Endodermal cell (in vitro differentiated cells): ENCODE measurements around the gene ANGPTL4. TPM values are rescaled to one million over a fixed set of nuclear protein-coding genes. Genes with fewer than 3 reads are reported as not detected.
"Not testable (repeated sequence)": the region's sequence is repeated elsewhere in the genome, so short reads cannot be mapped to it uniquely, and the experiment has no call there.

Experiments used
- DNase-seq: peaks from one replicate; pipeline ENCODE4 v3.0.0-alpha.2; 2017
- H3K27ac ChIP-seq: 2 replicates; pipeline ENCODE4 v1.5.1; 2013; ENCODE audit warnings: mild to moderate bottlenecking, low read depth, low read length, moderate library complexity
- H3K27me3 ChIP-seq: 2 replicates; pipeline ENCODE4 v1.6.1; 2013; ENCODE audit warnings: mild to moderate bottlenecking, low read length, moderate library complexity; ENCODE audit not compliant: insufficient read depth, control insufficient read depth, poor library complexity, severe bottlenecking
- H3K36me3 ChIP-seq: 2 replicates; pipeline ENCODE4 v1.7.0; 2013; ENCODE audit warnings: mild to moderate bottlenecking, low read length, moderate library complexity; ENCODE audit not compliant: control insufficient read depth, insufficient read depth
- H3K4me1 ChIP-seq: one replicate; pipeline ENCODE4 v1.7.0; 2013; ENCODE audit warnings: low read length; ENCODE audit not compliant: control insufficient read depth, insufficient read depth
- H3K4me3 ChIP-seq: 2 replicates; pipeline ENCODE4 v1.5.1; 2013; ENCODE audit warnings: mild to moderate bottlenecking, low read length, moderate library complexity
- H3K9ac ChIP-seq: 2 replicates; pipeline ENCODE4 v1.6.1; 2013; ENCODE audit warnings: mild to moderate bottlenecking, low read length, moderate library complexity; ENCODE audit not compliant: poor library complexity, severe bottlenecking; ENCODE audit errors: extremely low read depth
- H3K9me3 ChIP-seq: 2 replicates; pipeline ENCODE4 v1.6.1; 2013; ENCODE audit warnings: mild to moderate bottlenecking, low read length, moderate library complexity; ENCODE audit not compliant: control insufficient read depth
- H3K27ac Mint-ChIP-seq: 2 replicates; pipeline ENCODE4 v1.8.0; 2020; ENCODE audit warnings: mixed read lengths
- H3K27me3 Mint-ChIP-seq: 2 replicates; pipeline ENCODE4 v1.8.0; 2021; ENCODE audit warnings: mild to moderate bottlenecking, mixed read lengths; ENCODE audit not compliant: insufficient read depth
- H3K36me3 Mint-ChIP-seq: 2 replicates; pipeline ENCODE4 v1.8.0; 2020; ENCODE audit warnings: low read depth, mixed read lengths
- H3K4me1 Mint-ChIP-seq: 2 replicates; pipeline ENCODE4 v1.8.0; 2020; ENCODE audit warnings: mixed read lengths
- H3K4me3 Mint-ChIP-seq: 2 replicates; pipeline ENCODE4 v1.8.0; 2020; ENCODE audit warnings: mild to moderate bottlenecking, moderate library complexity, mixed read lengths
- H3K9me3 Mint-ChIP-seq: 2 replicates; pipeline ENCODE4 v1.8.0; 2020; ENCODE audit warnings: mild to moderate bottlenecking, mixed read lengths
- whole genome bisulfite sequencing, 2 experiments: methylation state at CpG; one replicate each; pipeline versions ENCODE4 v1.1.5 to v1.1.7; 2013; ENCODE audit warnings: missing lambda C conversion rate in 2 of 2, mixed read lengths in 1 of 2; ENCODE audit not compliant: insufficient coverage in 1 of 2, insufficient read length in 1 of 2; 5-methylcytosine and 5-hydroxymethylcytosine counted together
- total RNA-seq, 2 donors: library from RNA; stranded (reverse); fragmentation: NEBNext Ultra II Directional in 1 of 2; extraction: Animal tissue kit (Norgen Biotek cat#: 25700) in 1 of 2; gene quantifications; 2 replicates in 1 of 2; 3 replicates in 1 of 2; pipeline ENCODE4 v1.2.1, GENCODE V29; 2021
- TF ChIP-seq, protein P1 (sequence below): fragments of 200-600 bp; sonication (generic); conservative IDR thresholded peaks from 2 replicates; pipeline ENCODE4 v1.5.0; 2021; ENCODE audit warnings: antibody characterized with exemption, mild to moderate bottlenecking

Gene ANGPTL4
- total RNA-seq, 2 donors from 2014 or later = 10.9 to 13.2 TPM

DNA sequence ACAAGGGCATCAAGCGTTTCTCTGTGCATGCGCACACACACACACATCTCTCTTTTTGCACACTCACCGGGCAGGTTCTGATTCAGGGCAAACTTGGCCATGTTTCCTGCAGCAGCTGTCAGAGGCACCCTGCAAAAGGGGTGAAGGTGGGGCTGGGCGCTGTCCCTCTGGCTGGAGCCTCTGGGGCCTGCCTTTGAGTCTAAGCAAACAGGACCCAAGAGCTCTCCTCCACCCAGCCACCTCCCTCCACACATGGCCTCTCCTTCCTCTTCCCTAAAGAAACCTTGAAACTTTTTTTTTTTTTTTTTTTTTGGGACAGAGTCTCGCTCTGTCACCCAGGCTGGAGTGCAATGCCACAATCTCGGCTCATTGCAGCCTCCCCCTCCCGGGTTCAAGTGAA is 26.2 kb upstream of the ANGPTL4 start:
- Mint-ChIP-seq H3K36me3 (no peaks in the 10 kb centered on the region), H3K27ac (no peak overlapping the region), H3K9me3 (no peaks in the 10 kb centered on the region), H3K4me1 (peaks cover 5% of the 10 kb centered on the region), H3K27me3 (peaks cover 61% of the 10 kb centered on the region), H3K4me3 (no peak overlapping the region)
- no peak overlapping the region for H3K27ac ChIP-seq
- TF ChIP-seq, protein P1, sequence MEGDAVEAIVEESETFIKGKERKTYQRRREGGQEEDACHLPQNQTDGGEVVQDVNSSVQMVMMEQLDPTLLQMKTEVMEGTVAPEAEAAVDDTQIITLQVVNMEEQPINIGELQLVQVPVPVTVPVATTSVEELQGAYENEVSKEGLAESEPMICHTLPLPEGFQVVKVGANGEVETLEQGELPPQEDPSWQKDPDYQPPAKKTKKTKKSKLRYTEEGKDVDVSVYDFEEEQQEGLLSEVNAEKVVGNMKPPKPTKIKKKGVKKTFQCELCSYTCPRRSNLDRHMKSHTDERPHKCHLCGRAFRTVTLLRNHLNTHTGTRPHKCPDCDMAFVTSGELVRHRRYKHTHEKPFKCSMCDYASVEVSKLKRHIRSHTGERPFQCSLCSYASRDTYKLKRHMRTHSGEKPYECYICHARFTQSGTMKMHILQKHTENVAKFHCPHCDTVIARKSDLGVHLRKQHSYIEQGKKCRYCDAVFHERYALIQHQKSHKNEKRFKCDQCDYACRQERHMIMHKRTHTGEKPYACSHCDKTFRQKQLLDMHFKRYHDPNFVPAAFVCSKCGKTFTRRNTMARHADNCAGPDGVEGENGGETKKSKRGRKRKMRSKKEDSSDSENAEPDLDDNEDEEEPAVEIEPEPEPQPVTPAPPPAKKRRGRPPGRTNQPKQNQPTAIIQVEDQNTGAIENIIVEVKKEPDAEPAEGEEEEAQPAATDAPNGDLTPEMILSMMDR = no peak
- no peaks in the 10 kb centered on the region for H3K36me3 ChIP-seq
- H3K9me3 ChIP-seq = no peaks in the 10 kb centered on the region
- WGBS, 2 experiments = 95 to 100% methylated on average over 5 to 7 of the region's 7 CpGs
- no peak overlapping the region for H3K9ac ChIP-seq
- H3K4me3 ChIP-seq = no peak overlapping the region
- H3K4me1 ChIP-seq = no peaks in the 10 kb centered on the region
- peak; percentile 40 for DNase-seq
- H3K27me3 ChIP-seq = peaks cover 50% of the 10 kb centered on the region

DNA sequence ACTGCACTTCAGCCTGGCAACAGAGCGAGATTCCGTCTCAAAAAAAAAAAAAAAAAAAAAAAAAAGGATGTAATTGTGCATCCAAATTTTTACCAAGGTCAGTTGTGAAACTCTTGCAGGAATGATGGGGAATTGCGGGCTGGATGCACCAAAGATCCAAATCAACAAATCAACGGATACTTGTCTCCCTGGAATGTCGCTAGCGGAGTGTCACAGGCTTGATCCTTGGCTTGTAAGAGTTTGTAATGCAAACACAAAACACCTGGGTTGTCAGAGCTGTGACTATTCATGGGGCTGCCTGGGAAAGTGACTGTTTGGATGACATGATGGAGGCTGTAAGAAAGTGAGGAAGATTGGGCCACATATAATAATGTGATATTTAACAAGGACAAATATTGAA is 25.1 kb upstream of the ANGPTL4 start:
- Mint-ChIP-seq H3K4me1 (peaks cover 5% of the 10 kb centered on the region), H3K9me3 (no peaks in the 10 kb centered on the region), H3K4me3 (no peak overlapping the region), H3K36me3 (no peaks in the 10 kb centered on the region), H3K27me3 (peaks cover 58% of the 10 kb centered on the region), H3K27ac (no peak overlapping the region)
- TF ChIP-seq, protein P1 = no peak
- peak; percentile 74 for DNase-seq
- Histone ChIP-seq H3K9me3 (no peaks in the 10 kb centered on the region), H3K9ac (no peak overlapping the region), H3K36me3 (no peaks in the 10 kb centered on the region), H3K4me1 (no peaks in the 10 kb centered on the region), H3K4me3 (no peak overlapping the region), H3K27ac (no peak overlapping the region), H3K27me3 (peaks cover 47% of the 10 kb centered on the region)
- 71 to 75% methylated on average over 4 to 6 of the region's 6 CpGs for WGBS, 2 experiments

DNA sequence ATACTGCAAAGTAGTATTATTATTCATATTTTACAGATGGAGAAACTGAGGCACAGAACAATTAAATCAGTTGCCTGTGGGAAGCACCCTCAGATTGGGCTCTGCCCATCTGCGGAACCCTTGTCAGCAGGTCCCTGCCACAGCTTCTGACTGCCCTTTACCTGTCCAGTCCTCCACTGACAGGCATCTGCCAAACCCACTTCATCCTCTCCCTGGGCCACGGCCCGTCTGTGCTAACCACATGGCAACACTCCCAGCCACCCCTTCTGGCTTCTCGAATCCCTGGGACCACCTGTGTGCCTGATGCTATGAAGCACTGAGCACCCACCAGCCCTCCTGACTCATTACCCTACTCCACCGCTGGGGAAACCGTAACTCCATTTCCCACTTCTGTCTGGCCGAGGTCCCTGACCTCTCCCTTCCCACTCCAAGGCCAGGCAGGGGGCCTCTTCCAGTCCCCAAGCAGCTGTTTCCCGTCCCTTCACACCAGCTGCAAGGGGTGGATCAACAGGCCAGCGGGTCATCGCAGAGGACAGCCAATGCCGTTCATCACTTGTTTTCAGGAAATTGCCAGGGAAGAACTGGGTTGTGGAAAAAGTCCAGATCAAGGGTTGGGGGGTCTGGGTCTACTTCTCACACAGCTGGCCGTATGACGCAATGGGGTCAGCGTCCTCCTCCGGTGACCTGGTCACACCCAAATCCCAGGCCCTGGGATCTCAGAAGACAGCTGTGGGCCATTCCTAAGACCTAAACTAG is 23.4 kb upstream of the ANGPTL4 start:
- Mint-ChIP-seq H3K27me3 (peaks cover 60% of the 10 kb centered on the region), H3K9me3 (no peaks in the 10 kb centered on the region), H3K36me3 (no peaks in the 10 kb centered on the region), H3K4me3 (no peak overlapping the region), H3K27ac (no peak overlapping the region), H3K4me1 (peaks cover 4% of the 10 kb centered on the region)
- Histone ChIP-seq H3K27ac (no peak overlapping the region), H3K9ac (no peak overlapping the region), H3K4me3 (no peak overlapping the region), H3K9me3 (no peaks in the 10 kb centered on the region), H3K36me3 (no peaks in the 10 kb centered on the region), H3K27me3 (peaks cover 33% of the 10 kb centered on the region), H3K4me1 (no peaks in the 10 kb centered on the region)
- peak; percentile 82 for DNase-seq
- TF ChIP-seq, protein P1 = peak; percentile 58
- 57 to 71% methylated on average over 15 of the region's 15 CpGs for WGBS, 2 experiments

DNA sequence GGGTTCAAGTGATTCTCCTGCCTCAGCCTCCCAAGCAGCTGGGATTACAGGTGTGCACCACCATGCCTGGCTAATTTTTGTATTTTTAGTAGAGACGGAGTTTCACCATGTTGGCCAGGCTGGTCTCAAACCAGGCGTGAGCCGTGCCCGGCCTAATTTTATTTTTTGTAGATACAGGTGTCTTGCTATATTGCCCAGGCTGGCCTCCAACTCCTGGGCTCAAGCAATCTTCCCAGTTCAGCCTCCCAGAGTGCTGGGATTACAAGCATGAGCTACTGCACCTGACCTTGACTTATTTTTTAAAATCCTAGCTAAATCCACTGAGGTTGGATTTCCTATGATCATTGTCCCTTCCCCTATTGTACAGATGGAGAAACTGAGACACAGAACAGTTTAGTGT is 22.5 kb upstream of the ANGPTL4 start:
- H3K27ac Mint-ChIP-seq = not testable (repeated sequence)

More for the DNA sequence above, 22.5 kb upstream of the ANGPTL4 start:
- peak; percentile 26 for DNase-seq
- not testable (repeated sequence) for H3K4me1 Mint-ChIP-seq, H3K9ac ChIP-seq, H3K4me1 ChIP-seq, H3K9me3 Mint-ChIP-seq, H3K36me3 ChIP-seq, H3K4me3 Mint-ChIP-seq, H3K27ac ChIP-seq, H3K4me3 ChIP-seq, H3K36me3 Mint-ChIP-seq, H3K9me3 ChIP-seq
- H3K27me3 Mint-ChIP-seq = peaks cover 50% of the 10 kb centered on the region
- 85 to 89% methylated on average over 4 of the region's 4 CpGs for WGBS, 2 experiments
- peaks cover 23% of the 10 kb centered on the region for H3K27me3 ChIP-seq
